ENCODE data around the gene FARP1. TPM values are rescaled to one million over a fixed set of nuclear protein-coding genes. Genes with fewer than 3 reads are reported as not detected.
A peak's percentile ranks its signal among the peaks of the same experiment; 100 is the strongest.

The FARP1 gene
- total and polyA plus RNA-seq, 2 donors = 5.8 to 7.5 TPM

DNA sequence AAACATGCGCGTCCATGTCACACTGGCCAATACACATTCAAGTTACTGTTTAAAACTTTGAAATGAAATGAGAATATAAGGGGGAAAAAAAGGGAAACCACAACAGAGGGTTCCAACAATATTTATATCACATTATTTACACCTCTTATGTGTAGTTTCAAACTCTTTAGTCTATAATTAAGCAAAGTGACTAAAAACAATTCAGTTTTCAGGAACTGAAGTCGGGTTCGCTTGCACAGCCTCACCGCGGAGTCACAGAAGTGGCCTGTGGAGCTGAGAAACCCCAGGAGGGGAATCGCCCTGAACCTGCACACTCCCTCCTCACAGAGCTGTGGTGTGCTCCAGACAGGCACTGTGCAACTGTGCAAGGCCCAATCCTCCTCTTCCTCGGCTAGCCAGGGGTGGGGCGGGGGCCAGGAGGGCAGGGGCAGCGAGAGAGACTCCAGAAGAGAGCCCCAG lies 358.1 kb downstream of the FARP1 start:
- Histone ChIP-seq H3K9me3 (ENCODE audit: control insufficient read depth in 2 of 2, insufficient read depth in 1 of 2, low read length in 1 of 2) (no peaks in the 10 kb centered on the region), H3K4me1 (ENCODE audit: control insufficient read depth in 2 of 2, insufficient read depth in 2 of 2, low read length in 2 of 2) (peaks cover 7 to 10% of the 10 kb centered on the region in 2 donors), H3K36me3 (ENCODE audit: control insufficient read depth in 2 of 2, insufficient read depth in 2 of 2, low read length in 1 of 2) (peaks cover 28 to 31% of the 10 kb centered on the region in 2 donors), H3K4me3 (ENCODE audit: low read length in 2 of 2) (no peak overlapping the region), H3K27ac (ENCODE audit: low read depth in 1 of 2, low read length in 1 of 2) (no peak overlapping the region), H3K27me3 (ENCODE audit: control insufficient read depth in 2 of 2, insufficient read depth in 1 of 2, low read length in 1 of 2) (no peaks in the 10 kb centered on the region)
- DNase-seq (ENCODE audit: low read depth in 6 of 9, low spot score in 9 of 9) = no peak
- 91% methylated on average over 10 of the region's 10 CpGs for WGBS

DNA sequence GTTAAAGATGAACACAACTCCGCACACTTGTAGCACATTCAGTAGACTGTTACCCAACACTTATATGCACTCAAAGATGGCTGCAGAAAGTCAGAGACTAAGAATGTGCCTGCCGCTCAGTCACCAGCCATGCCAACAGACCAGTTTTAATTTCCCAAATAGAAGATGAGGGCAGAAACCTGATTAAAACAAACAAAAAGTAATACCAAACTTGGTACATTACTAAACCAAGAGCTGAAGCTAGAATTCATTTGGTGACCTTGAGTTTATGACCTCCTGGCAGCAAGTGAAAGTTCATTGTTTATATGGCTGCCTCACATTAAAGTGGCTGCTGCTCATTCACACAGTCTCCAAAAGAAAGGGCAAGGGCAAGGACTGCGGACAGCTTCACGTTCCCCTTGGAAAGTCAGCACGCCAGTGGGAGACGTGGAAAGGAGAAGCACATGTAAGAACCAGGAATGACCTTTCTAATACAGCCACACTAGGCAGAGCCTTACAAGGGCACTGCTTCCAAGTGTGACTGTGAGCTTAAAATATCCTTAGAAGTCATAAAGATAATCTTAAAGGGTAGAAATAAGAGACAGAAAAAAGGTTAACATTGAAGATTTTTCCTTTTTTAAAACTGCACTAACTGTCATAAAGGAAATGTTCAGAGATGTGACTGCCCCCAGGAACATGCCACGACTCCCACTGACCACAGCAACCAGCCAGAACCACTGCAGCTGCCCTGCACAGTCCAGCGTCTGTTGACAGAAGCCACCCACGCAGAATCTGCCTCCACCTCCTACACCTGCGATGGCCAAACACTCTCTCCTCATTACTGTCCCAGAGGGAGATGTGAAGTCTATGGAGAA lies 360.5 kb downstream of the FARP1 start:
- no peak overlapping the region for H3K27ac ChIP-seq (ENCODE audit: low read depth in 1 of 2, low read length in 1 of 2)
- peaks cover 0 to 21% of the 10 kb centered on the region in 2 donors for H3K4me1 ChIP-seq (ENCODE audit: control insufficient read depth in 2 of 2, insufficient read depth in 2 of 2, low read length in 2 of 2)

GRCh38 chr13:98504029-98504351 lies 361.1 kb downstream of the FARP1 start:
- Histone ChIP-seq H3K9me3 (ENCODE audit: control insufficient read depth in 2 of 2, insufficient read depth in 1 of 2, low read length in 1 of 2) (no peaks in the 10 kb centered on the region), H3K4me3 (ENCODE audit: low read length in 2 of 2) (no peak overlapping the region), H3K4me1 (ENCODE audit: control insufficient read depth in 2 of 2, insufficient read depth in 2 of 2, low read length in 2 of 2) (peaks cover 0 to 25% of the 10 kb centered on the region in 2 donors), H3K27me3 (ENCODE audit: control insufficient read depth in 2 of 2, insufficient read depth in 1 of 2, low read length in 1 of 2) (no peaks in the 10 kb centered on the region), H3K36me3 (ENCODE audit: control insufficient read depth in 2 of 2, insufficient read depth in 2 of 2, low read length in 1 of 2) (peaks cover 19 to 26% of the 10 kb centered on the region in 2 donors), H3K27ac (ENCODE audit: low read depth in 1 of 2, low read length in 1 of 2) (no peak overlapping the region)
- WGBS = 89% methylated on average over 1 of the region's 1 CpG
- no peak for DNase-seq (ENCODE audit: low read depth in 6 of 9, low spot score in 9 of 9)

More for the DNA sequence above, 360.5 kb downstream of the FARP1 start:
- no peak overlapping the region for H3K4me3 ChIP-seq (ENCODE audit: low read length in 2 of 2)
- peaks cover 24 to 32% of the 10 kb centered on the region in 2 donors for H3K36me3 ChIP-seq (ENCODE audit: control insufficient read depth in 2 of 2, insufficient read depth in 2 of 2, low read length in 1 of 2)
- DNase-seq (ENCODE audit: low read depth in 6 of 9, low spot score in 9 of 9) = no peak
- no peaks in the 10 kb centered on the region for H3K27me3 ChIP-seq (ENCODE audit: control insufficient read depth in 2 of 2, insufficient read depth in 1 of 2, low read length in 1 of 2)
- 88% methylated on average over 10 of the region's 10 CpGs for WGBS
- no peaks in the 10 kb centered on the region for H3K9me3 ChIP-seq (ENCODE audit: control insufficient read depth in 2 of 2, insufficient read depth in 1 of 2, low read length in 1 of 2)

- DNase-seq (ENCODE audit: low read depth in 6 of 9, low spot score in 9 of 9) = peak in 1 of 9 donors; percentile 13
- H3K4me1 ChIP-seq (ENCODE audit: control insufficient read depth in 2 of 2, insufficient read depth in 2 of 2, low read length in 2 of 2) = peaks cover 1 to 25% of the 10 kb centered on the region in 2 donors
- WGBS = 87% methylated on average over 12 of the region's 12 CpGs
- no peak overlapping the region for H3K27ac ChIP-seq (ENCODE audit: low read depth in 1 of 2, low read length in 1 of 2)
- H3K27me3 ChIP-seq (ENCODE audit: control insufficient read depth in 2 of 2, insufficient read depth in 1 of 2, low read length in 1 of 2) = no peaks in the 10 kb centered on the region
- peaks cover 14 to 22% of the 10 kb centered on the region in 2 donors for H3K36me3 ChIP-seq (ENCODE audit: control insufficient read depth in 2 of 2, insufficient read depth in 2 of 2, low read length in 1 of 2)
- H3K4me3 ChIP-seq (ENCODE audit: low read length in 2 of 2) = no peak overlapping the region
- H3K9me3 ChIP-seq (ENCODE audit: control insufficient read depth in 2 of 2, insufficient read depth in 1 of 2, low read length in 1 of 2) = no peaks in the 10 kb centered on the region
Observed at GRCh38 chr13:98504371-98504963, 361.6 kb downstream of the FARP1 start.

Other genes starting within 250 kb of the FARP1 start
- 62.6 TPM for gene IPO5, start 189.4 kb upstream of the FARP1 start, total RNA-seq
- gene IPO5, start 189.4 kb upstream of the FARP1 start, polyA plus RNA-seq = 35.0 TPM
- gene RNF113B, start 34.2 kb downstream of the FARP1 start, total RNA-seq = not detected
- not detected for gene RNF113B, start 34.2 kb downstream of the FARP1 start, polyA plus RNA-seq

Data from thymus (tissue), 11 donors.